Measurements from ENCODE around the gene FUZ.

Gene FUZ, protein sequence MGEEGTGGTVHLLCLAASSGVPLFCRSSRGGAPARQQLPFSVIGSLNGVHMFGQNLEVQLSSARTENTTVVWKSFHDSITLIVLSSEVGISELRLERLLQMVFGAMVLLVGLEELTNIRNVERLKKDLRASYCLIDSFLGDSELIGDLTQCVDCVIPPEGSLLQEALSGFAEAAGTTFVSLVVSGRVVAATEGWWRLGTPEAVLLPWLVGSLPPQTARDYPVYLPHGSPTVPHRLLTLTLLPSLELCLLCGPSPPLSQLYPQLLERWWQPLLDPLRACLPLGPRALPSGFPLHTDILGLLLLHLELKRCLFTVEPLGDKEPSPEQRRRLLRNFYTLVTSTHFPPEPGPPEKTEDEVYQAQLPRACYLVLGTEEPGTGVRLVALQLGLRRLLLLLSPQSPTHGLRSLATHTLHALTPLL

DNA sequence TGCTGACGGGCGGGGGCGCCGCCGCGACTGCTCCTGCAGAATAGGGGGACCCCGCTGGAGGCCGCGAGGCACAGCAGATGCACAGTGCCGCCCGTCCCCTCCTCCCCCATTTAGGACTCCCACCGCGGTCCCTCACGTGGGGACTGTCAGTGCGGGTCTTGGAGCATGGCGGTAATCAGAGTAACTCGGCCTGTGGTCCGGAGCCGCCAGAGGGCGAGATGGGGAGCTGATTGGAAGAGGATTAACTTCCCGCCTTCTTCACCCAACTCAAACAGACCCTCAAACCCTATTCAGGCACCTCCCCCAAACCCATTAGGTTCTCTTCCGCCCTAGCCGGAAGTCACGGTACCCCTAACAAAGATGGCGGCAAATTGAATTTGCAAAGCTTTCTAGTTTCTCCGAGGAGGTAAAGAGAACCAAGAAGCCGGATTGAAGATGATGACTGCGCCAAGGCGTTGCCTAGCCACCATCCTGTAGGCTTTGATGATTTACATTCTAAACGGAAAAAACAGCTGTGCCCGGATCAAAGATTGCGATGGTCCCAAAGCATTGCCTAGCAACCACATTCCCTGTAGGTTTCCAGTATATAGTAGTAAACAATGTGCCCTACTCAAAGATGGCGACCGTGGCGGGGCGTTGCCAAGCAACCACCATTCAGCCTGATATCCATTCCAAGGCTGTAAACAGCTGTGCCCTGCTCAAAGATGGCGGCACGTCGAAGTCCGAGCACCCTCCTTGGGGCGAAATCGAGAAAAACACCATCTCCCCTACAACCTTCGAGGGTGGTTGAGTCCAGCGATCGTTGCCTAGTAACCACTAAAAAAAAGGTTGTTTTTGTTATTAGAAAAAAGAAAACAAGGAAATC, at the start of gene FUZ:
TSS of gene FUZ (minus strand) at position 296 of the 865 bp plus-strand sequence. CDS start at position 110, 186 bp downstream.
- DNase-seq, result peak; percentile 88

DNA sequence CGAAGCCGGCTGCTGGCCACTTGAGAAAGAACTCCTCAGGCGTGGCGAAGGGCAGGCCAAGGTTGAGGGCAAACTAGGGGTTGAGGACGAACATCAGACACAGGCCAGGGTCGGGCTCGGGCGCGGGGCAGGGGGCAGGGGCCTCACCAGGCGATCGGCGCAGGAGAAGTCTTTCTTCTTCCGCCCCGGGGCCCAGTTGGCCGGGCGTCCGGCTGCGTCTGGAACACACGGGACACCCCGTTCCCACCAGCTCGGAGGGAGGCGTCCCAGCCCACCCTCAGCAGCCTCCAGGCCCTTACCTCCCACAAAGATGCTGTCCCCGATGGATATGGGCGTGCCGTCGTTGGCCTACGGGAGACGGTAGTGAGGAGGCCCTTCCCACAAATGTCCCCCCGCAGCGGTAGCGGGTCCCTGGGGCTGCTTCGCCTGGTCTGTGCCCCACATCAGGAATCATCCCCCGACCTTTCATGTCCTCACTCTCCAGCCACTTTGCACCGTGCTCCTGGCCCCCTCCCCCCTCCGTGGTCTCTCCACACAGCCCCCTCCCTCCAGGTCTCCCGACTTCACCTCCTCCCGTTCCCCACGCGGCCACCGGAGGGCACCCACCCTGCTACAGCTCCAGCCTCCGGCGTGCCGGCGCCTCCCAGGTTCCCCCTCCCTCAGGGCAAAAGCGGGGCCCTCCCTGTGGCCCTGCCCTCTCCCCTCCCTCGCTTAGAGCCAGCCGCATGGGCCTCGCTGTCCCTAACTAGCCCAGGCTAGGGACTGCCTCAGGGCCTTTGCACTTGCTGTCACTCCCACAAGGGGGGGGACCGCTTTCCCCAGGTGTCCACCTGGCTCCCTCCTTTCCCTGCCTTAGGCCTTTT, 49.5 kb upstream of the FUZ start:
- no peak for DNase-seq

DNA sequence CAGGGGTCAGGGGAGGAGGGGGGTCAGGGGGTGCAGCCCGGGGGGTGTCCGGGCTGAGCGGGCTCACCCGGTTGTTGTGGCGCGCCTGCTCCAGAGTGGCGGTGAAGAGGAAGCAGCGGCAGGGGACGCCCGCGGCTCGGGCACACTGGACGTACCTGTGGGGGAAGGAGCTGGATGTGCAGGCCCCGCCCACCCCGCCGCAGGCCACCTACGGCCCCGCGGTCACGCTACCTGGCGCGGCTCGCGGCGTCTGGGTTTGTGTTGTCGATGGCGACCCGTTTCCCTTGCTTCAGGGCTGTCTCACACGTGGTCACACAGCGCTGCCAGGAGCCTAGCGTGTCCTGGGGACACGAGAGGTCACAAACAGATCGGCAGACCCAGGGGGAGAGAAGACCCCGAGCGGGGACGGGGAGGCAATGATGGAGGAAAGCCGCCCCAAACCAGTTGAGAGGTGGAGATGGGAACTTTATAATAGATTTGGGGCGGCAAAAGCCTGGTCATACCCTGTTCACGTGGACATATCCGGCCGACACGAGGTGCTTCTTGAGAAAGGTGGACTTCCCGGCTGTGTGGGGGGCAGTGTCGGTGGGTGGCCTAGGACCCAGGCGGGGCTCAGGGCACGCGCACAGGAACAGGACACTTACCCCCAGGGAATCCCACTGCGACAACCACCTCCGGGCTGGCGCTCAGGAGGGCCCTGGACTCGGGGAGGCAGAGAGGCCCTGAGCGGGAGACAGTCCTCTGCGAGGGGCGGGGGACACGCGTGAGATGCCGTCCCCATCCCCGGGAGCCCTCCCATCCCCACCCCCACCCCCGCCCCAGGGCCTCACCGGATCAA, 48.7 kb upstream of the FUZ start:
- DNase-seq, result peak; percentile 54

DNA sequence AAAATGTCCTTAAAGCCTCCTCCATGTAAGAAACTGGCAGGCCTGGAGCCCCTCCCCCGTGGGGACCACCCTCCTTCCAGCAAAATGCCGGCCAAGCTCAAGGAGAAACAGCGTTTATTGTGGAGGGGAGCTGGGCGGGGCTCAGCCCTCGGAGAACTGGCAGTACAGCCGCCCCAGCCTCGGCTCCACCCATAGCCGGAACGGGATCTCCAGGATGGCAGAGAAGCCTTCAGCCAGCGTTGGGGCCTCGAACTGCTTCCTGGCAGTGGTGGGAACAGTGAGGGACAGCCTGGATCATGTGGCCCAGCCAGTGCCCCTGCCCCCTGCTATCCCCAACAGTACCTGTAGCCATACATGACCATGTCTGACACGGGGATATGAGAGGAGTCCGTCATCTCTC, 48.0 kb upstream of the FUZ start:
- DNase-seq, result peak; percentile 30

DNA sequence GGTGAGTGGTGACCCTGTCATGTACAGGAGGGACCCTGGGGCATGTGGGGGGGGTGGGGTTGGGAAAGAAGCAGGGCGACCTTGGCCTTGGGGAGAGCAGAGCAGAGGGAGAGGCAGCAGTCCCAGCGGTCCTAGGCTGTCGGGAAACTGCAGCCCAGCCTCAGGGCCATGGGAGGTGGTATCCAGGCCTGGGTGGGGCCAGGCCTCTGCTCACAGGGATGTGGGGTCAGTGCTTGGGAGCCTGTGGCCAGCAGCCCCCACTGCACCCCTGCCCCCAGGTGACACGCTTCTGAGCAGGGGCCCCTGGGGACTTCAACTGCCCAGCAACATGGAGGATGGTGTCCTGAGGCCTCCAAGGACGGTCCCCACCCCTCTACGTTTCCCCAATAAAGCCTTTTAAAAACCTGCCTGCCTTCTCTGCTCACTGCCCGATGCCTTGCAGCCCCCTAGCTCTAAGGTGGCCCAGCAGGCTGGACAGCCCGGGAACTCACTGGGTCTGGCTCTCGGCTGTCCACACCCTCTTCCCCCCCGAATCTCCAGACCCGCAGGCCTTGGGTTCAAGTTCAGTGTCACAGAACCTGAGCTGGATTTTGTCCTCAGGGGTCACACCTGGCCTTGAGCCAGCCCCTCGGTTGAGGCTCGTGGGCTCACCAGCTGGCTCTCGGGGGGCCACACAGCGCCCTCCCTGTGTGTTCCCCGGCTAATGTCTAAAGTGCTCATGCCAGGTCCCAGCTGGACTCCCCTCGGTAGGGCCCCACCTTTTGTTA, 47.4 kb upstream of the FUZ start:
- DNase-seq, result no peak

DNA sequence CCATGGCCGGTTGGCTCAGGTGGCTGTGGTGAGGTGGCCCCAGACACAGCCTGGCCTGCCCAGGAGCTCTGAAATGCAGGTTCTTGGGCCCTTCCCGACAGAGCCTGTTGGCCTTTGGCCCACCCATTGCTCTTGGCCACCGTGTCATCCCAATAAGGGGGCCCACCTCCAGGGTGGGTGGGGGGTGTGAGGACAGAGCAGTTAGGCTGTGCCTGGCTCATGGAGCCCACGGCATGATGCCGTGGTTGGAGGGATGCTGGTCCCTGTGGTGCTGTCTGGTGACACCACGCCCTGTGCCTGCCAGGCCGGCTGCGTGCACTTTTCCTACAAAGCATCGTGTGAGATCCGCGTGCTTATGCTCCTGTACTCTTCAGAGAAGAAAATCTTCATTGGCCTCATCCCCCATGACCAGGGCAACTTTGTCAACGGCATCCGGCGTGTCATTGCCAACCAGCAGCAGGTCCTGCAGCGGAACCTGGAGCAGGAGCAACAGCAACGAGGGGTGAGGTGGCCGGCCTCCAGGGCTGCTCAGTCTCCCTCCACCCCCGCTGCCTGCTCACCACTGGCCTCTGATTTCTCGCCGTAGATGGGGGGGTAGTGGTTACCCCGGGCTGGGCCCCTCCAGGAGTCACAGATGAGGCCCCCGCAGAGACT, 46.7 kb upstream of the FUZ start:
- no peak for DNase-seq

DNA sequence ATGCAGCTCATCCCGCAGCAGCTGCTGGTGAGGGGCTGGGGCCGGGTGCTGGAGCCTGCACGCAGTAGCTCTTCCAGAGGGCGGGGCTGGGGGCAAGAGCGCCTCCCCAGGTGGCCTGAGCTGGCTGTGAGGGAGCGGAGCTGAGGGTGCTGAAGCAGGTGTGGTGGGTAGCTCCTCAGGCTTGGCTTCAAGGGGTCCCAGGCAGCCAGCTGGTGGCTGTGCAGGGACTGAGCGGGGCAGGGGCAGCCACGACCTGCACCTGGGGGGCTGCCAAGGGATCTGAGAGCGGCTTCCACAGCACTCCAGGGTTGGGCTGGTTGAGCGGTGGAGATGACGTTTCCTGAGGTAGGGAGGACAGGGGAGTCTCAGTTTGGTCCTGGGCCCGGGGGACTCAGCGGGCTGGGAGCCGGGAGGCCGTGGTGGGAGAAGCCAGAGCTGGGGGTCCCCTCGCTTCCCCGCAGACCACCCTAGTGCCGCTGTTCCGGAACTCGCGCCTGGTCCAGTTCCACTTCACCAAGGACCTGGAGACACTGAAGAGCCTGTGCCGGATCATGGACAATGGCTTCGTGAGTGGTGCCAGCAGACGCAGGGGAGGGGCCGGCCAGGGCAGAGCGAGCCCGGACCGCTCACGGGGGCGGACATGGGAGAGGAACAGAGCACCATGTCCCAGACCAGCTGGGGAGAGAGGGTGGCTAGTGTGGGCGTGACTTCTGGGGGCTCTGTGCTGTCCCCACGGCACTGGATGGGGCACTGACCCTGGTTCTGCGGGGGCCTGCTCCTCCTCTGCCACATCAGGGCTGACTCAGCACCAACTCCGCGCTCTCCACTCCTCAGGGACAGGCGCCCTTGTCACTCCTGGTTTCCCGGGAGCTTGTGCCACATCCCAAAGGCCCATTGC, 45.2 kb upstream of the FUZ start:
- DNase-seq, result no peak

DNA sequence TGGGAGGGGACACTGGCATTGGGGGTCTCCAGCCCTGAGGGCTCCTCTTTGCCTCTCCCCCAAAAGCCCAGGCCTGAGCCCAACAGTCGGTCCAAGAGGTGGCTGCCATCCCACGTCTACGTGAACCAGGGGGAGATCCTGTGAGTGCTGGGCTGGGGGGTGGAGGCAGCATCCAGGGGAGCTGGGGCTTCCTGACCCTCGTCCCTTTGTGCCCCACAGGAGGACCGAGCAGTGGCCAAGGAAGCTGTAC, 44.7 kb upstream of the FUZ start:
- no peak for DNase-seq

DNA sequence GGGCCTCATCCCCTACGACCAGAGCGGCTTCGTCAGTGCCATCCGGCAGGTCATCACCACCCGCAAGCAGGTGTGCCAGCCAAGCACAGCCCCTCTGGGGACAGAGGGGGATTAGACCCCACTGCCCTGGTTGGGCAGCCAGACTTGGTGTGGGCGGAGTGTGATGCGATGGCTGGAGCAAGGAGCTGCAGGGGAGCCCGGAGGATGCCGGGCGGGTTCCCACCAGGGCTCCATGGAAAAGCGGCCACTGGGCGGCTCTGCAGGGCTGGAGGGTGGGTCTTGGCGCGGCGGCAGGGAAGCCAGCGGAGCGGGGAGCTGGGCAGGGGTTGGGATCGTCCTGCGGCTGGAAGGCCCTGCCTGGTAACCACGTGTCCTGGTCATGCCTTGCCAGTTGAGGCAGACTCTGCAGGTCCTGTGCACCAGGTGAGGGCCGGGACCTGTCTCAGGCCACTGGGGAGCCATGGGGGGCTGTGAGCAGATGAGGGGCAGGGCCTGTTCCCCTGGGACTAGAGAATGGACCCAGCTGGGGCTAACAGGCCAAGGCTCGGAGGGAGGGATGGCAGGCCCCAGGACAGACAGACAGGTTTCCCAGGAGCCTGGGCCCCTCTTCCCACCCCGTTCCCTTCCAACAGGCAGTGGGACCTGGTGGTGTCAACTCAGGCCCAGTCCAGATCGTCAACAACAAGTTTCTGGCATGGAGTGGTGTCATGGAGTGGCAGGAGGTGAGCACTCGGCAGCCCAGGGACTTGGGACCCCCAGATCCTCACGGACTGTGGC, 44.2 kb upstream of the FUZ start:
- no peak for DNase-seq

DNA sequence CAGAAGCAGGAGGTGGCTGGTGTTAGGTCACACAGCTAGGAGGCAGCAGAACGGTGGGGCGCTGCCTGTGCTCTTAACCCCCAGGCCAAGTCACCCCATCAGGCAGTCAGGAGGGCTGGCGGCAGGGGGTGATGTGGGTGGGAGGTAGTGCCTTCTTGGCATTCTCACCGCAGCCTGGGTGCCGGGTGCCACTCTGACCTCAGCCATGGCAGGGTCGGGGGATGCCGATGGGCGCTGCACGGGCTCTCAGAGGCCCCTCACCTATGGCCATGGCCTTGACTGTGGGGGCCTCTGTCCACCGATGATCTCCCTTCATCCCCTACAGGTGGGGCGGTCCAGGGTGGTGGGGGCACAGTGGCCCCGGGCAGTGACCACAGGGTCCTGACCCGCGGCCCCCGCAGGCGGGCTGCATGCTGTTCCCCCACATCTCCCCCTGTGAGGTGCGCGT, 43.5 kb upstream of the FUZ start:
- DNase-seq, result no peak

DNA sequence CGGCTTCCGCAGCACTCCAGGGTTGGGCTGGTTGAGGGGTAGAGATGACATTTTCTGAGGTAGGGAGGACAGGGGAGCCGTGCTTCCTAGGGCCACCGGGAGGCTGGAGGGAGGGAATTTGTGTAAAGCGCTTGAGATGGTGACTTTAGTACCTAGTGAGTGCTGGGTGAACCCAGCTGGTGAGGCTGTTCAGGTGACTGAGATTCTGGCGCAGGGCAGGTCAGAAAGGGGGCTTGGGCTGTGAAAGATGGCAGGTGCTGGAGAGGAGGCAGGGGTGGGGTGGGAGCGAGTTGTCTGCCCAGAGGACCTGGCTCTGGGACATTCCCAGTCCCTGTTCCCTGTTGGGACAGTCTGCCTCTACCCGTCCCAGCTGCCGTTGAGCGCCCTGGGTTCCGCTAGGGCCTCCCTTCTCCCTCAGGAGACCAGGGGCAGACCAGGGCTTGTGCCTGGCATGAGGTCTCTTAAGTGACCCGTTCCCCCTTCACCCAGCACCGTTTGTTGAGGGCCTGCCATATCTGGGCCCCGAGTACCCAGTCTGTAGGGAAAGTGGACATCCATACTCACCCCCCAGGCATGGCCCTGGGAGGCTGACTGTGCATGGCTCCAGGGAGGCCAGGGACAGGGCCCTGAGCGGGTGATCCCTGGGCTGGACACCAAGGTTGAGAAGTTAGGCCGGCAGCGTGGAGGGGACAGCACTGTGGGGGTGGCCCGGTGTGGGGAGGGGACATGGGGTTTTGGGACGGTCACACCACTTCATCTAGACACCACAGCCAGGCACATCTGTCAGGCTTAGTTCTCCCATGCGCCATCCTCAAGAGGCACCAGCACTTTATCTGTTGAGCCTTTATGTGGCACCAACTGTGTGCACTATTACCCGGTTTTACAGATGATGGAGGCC, 42.8 kb upstream of the FUZ start:
- DNase-seq, result no peak

DNA sequence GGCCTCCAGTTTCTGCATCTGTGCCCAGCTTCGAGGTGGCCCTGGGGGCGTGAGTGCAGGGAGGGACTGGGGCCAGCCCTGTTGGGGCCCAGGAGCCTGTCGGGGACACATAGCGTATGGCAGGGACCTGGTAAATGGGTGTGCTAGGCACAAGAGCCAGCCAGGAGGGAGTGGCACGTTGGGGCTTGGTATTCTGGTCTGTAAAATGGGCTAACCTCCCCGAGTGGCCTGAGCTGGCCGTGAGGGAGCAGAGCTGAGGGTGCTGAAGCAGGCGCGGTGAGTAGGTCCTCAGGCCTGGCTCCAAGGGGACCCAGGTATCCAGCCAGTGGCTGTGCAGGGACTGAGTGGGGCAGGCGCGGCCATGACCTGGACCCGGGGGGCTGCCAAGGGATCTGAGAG, 42.2 kb upstream of the FUZ start:
- DNase-seq, result no peak

DNA sequence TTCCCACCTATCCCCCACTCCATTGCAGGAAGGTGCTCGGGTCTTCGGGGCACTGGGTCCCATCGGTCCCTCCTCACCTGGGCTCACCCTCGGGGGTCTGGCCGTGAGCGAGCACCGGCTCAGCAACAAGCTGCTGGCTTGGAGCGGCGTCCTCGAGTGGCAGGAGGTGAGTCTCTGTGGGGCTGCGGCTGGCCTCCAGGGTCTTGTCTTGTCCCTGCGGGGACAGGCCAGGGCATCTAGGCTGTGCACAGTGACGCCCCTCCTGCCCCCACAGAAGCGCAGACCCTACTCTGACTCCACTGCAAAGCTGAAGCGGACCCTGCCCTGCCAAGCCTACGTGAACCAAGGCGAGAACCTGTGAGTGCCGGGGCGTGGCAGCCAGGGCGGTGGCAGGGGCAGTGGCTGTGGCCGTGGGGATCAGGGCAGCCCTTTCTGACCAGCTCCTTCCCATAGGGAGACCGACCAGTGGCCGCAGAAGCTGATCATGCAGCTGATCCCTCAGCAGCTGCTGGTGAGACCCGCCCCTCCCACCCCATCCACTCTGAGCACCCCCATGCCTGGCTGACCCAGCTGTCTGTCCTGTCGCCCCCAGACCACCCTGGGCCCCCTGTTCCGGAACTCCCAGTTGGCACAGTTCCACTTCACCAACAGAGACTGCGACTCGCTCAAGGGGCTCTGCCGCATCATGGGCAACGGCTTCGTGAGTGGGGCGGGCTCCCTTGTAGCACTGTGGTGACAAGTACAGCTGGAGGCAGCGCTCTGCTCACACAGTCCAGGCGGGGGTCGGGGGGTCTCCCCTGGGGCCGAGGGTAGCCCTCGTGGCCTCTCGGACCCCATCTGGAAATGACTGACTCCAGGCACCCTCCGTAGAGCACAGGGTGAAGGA, 41.5 kb upstream of the FUZ start:
- DNase-seq, result no peak

DNA sequence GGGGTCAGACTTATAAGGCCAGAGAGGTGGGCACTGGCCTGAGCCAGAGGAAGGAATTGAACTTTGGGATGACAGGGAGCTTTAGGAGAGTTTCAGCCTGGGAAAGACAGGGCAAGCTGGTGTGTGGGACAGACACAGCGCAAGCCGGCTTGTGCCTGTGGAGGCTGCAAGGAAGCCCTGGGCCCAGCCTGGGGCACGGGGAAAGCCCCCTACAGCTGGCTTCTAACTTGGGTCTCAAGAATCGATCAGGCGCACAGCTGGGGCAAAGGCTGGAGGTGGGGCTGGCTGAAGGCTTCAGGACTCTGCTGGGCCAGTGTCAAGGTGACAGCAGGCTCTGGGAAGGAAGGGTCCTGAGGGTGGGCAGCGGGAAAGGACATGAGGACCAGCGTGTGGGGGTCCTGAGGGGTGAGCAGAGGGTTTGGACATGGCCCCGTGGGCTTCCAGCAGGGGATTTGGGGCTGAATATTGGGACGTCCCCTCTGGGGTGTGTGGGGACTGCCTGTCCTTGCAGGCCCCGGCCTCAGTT, 40.8 kb upstream of the FUZ start:
- DNase-seq, result no peak

DNA sequence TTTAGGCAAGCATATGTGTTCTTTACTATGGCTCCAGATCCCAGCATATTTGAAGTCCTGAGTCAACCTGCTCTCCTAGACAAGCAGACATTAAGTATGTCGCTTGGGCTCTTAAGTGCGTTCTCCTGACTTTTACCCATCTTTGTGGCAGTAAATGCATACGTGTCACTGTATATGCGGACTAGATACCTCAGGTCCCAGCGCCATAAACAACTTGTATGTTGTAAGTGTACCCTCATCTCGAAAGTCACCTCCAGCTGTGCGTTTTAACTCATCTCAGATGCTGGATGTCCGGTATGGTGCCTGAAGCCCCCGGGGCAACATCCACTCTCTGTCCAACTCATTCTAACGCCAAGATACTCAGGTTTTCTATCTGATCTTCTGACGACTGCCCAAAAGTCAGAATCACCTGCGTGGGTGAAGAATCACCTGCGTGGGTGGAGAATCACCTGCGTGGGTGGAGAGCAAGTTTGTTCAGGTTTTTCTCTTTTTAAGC, 39.6 kb upstream of the FUZ start:
- DNase-seq, result no peak

DNA sequence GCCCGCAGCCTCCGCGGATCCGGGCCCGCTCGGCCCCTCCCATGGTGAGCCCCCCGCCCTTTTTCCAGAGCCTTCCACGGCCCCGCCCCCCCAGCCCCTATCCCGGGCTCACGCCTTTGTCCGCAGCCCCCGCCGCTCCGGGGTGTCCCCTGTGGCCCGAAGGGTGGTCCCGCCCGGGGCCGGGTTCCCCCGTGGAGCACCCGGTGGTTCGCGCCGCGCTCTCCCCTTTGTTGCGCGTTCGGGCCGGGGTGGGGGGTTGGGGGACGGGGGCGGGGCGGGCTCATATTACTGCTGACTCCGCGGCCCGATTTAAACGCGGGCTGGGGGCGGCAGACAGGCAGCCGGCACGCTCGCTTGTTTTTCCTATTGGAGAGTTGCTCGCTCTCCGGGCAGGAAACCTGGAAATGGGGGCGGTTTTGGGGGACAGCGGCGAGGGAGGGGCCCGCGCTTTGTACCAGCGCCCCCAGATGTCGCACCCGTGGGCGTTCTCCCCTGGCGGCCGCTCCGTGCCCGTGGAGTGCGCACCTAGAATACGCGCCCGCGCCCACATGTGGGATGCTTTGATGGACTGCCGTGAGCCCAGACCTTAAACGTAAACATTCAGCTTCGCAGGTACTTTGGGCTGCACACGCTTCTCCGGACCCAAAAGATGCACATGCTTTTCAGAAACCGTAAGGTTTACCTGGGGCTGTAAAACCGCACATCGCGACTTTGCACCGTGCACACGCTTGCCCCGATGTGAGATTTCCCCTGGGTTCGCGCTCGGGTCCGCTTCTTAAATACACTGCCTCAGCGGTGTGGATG, 38.6 kb upstream of the FUZ start:
- no peak for DNase-seq

Data from NCI-H2107 (cell line).